Mesothelial cell of epicardium (in vitro differentiated cells): ENCODE data around the gene RNASEH2B. TPM values are rescaled to one million over a fixed set of nuclear protein-coding genes. Genes with fewer than 3 reads are reported as not detected.

ENCODE experiments used
- DNase-seq, 2 experiments: peaks; one replicate each; pipeline ENCODE4 v3.0.0; 2021; ENCODE audit warnings: low spot score in 2 of 2; ENCODE audit not compliant: unreplicated experiment in 2 of 2
- H3K27ac Mint-ChIP-seq: 2 replicates; pipeline ENCODE4 v1.8.0; 2021; ENCODE audit warnings: mixed read lengths
- H3K27me3 Mint-ChIP-seq: 2 replicates; pipeline ENCODE4 v1.8.0; 2021; ENCODE audit warnings: low read depth, mixed read lengths
- H3K36me3 Mint-ChIP-seq: 2 replicates; pipeline ENCODE4 v1.8.0; 2021; ENCODE audit warnings: mixed read lengths
- H3K4me1 Mint-ChIP-seq: 2 replicates; pipeline ENCODE4 v1.8.0; 2021; ENCODE audit warnings: mixed read lengths
- H3K4me3 Mint-ChIP-seq: 2 replicates; pipeline ENCODE4 v1.8.0; 2021; ENCODE audit warnings: mild to moderate bottlenecking, moderate library complexity, mixed read lengths
- H3K9me3 Mint-ChIP-seq: 2 replicates; pipeline ENCODE4 v1.8.0; 2021; ENCODE audit warnings: mixed read lengths
- total RNA-seq: library from RNA; stranded (reverse); gene quantifications from 3 replicates; pipeline ENCODE4 v1.2.1, GENCODE V29; 2021
- TF ChIP-seq, protein P1 (sequence below): fragments of 200-600 bp; sonication (generic); IDR thresholded peaks from one replicate; pipeline ENCODE4 v1.5.0; 2021; ENCODE audit warnings: antibody characterized with exemption; ENCODE audit not compliant: unreplicated experiment

Gene RNASEH2B
- total RNA-seq, 1 donor from 2014 or later, result 47.4 TPM

DNA sequence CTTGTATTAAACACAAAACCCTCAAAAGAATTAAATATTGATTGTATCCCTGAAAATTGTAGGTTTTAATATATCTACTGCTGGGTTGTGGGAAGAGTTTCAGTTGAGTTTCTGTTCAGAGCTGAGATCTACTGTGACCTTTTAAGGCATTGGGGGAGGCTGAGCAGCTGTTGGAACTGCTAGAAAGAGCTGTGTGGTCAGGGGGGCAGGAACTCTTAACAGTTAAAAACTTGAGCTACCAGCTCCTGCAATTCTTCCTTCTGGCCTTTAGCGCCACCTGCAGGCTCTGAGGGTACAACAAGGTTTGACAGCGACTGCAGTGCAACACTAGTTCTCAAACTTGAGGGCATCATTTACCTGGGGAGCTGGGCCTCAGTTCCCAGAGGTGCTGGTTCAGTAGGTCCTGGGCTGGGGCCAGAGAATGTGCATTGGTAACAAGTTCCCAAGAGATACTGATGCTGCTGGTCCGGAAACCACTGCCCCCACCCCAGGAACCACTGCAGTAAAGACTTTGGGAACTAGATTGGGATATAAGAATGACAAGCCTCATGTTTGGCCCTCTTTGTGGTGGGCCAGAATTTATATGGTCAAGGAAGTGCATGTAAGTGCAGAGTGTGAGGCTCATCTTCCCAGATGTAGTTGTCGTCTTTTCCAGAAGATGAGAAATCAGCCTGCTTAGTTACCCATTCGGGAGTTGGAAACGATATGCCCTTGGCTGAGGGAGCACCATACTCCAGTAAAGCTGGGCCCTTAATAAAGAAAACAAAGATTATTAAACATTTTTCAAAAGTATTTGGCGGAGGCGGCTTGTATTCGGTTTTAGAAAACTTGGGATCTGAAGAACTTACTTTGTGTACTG lies 2.6 kb downstream of the RNASEH2B start:
- Mint-ChIP-seq H3K36me3 (no peaks in the 10 kb centered on the region), H3K4me1 (peaks cover 27% of the 10 kb centered on the region), H3K9me3 (no peaks in the 10 kb centered on the region), H3K4me3 (peak overlapping the region; percentile 30), H3K27ac (no peak overlapping the region), H3K27me3 (no peaks in the 10 kb centered on the region)
- TF ChIP-seq, protein P1, sequence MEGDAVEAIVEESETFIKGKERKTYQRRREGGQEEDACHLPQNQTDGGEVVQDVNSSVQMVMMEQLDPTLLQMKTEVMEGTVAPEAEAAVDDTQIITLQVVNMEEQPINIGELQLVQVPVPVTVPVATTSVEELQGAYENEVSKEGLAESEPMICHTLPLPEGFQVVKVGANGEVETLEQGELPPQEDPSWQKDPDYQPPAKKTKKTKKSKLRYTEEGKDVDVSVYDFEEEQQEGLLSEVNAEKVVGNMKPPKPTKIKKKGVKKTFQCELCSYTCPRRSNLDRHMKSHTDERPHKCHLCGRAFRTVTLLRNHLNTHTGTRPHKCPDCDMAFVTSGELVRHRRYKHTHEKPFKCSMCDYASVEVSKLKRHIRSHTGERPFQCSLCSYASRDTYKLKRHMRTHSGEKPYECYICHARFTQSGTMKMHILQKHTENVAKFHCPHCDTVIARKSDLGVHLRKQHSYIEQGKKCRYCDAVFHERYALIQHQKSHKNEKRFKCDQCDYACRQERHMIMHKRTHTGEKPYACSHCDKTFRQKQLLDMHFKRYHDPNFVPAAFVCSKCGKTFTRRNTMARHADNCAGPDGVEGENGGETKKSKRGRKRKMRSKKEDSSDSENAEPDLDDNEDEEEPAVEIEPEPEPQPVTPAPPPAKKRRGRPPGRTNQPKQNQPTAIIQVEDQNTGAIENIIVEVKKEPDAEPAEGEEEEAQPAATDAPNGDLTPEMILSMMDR, result peak; percentile 83
- DNase-seq, result peak; percentile 74 to 86

DNA sequence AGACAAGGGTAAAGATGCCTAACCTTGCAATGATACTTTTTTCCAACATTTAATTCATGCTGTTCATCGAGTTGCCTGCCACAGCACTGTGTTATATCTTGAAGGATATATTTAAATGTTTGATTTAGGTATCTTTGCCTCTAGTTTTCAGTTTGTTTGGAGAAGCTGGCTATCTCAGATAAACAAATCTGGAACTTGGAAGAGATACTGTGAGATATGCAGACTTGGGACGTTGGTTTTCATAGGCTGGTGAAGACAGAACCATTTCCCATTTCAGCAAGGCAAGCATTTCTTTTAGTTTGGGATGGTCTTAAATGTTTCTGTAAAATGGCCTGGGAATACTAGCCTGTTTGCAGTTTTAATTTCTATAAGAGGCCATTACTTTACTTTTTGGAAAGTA lies 3.3 kb downstream of the RNASEH2B start:
- no peaks in the 10 kb centered on the region for H3K27me3 Mint-ChIP-seq

DNA sequence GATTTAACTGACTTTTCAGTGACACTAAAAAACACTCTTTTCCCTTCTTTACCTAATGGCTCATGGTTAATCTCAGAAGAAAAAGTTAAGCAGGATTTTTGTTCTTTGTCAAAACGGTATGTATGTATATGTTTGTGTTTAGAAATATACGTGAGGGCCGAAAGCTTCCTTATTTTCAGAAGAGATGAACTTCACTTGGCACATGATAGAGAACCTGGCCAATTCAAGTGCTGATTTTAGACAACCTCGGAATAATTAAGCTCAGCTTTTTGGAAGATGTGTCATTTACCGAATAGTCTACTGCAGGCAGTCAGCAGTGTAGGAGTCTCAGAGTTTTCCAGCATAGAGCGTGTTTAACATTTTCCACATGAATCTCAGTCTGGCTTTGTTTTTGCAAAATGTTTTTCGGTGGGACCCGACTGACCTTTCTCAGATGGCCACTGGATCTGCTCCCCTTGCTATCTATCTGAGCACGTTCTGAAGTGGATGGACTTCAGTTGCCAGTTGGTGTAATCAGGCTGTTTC lies 4.6 kb downstream of the RNASEH2B start:
- no peaks in the 10 kb centered on the region for H3K36me3 Mint-ChIP-seq
- H3K27me3 Mint-ChIP-seq, result no peaks in the 10 kb centered on the region
- no peak overlapping the region for H3K4me3 Mint-ChIP-seq
- TF ChIP-seq, protein P1, result no peak
- no peak overlapping the region for H3K27ac Mint-ChIP-seq
- peaks cover 31% of the 10 kb centered on the region for H3K4me1 Mint-ChIP-seq
- DNase-seq, result no peak
- H3K9me3 Mint-ChIP-seq, result no peaks in the 10 kb centered on the region

More for the DNA sequence above, 3.3 kb downstream of the RNASEH2B start:
- no peak overlapping the region for H3K27ac Mint-ChIP-seq
- H3K9me3 Mint-ChIP-seq, result no peaks in the 10 kb centered on the region
- DNase-seq, result no peak
- TF ChIP-seq, protein P1, result no peak
- no peaks in the 10 kb centered on the region for H3K36me3 Mint-ChIP-seq
- no peak overlapping the region for H3K4me3 Mint-ChIP-seq
- H3K4me1 Mint-ChIP-seq, result peaks cover 29% of the 10 kb centered on the region

- Mint-ChIP-seq H3K27me3 (no peaks in the 10 kb centered on the region), H3K36me3 (no peaks in the 10 kb centered on the region), H3K27ac (no peak overlapping the region), H3K9me3 (no peaks in the 10 kb centered on the region), H3K4me3 (no peak overlapping the region), H3K4me1 (peaks cover 31% of the 10 kb centered on the region)
- TF ChIP-seq, protein P1, result no peak
- DNase-seq, result no peak
Measured at GRCh38 chr13:50914848-50915247, 5.3 kb downstream of the RNASEH2B start.

DNA sequence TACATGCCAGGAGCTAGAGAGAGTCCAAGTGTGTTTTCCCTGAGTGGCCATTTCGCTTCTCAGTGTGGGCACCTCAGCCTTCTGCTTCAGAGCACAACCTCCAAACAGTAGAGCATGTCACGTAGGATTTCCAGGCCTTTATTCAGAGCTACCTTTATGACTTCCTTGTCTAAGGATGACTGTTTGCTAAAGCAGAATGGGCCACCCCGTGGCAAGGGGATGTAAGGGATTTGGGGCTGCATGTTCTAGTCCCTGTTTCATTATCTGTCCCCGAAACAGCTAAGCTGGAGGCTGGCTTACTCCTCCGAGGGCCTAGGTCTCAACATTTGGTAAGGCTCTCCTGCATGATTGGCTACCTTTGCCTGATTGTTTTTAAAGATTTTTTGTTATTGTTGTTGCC lies 6.0 kb downstream of the RNASEH2B start:
- Mint-ChIP-seq H3K36me3 (no peaks in the 10 kb centered on the region), H3K27me3 (no peaks in the 10 kb centered on the region), H3K4me1 (peaks cover 28% of the 10 kb centered on the region), H3K27ac (no peak overlapping the region), H3K9me3 (no peaks in the 10 kb centered on the region), H3K4me3 (no peak overlapping the region)
- TF ChIP-seq, protein P1, result no peak
- no peak for DNase-seq
